GM18868 (cell line): ENCODE data around the gene LDLRAD4.

Experiments used
- ATAC-seq: cut with Tn5 transposase; IDR thresholded peaks from one replicate; pipeline ENCODE4 v1.9.1; 2021; ENCODE audit warnings: mild to moderate bottlenecking, moderate library complexity; ENCODE audit not compliant: unreplicated experiment

The LDLRAD4 gene

DNA sequence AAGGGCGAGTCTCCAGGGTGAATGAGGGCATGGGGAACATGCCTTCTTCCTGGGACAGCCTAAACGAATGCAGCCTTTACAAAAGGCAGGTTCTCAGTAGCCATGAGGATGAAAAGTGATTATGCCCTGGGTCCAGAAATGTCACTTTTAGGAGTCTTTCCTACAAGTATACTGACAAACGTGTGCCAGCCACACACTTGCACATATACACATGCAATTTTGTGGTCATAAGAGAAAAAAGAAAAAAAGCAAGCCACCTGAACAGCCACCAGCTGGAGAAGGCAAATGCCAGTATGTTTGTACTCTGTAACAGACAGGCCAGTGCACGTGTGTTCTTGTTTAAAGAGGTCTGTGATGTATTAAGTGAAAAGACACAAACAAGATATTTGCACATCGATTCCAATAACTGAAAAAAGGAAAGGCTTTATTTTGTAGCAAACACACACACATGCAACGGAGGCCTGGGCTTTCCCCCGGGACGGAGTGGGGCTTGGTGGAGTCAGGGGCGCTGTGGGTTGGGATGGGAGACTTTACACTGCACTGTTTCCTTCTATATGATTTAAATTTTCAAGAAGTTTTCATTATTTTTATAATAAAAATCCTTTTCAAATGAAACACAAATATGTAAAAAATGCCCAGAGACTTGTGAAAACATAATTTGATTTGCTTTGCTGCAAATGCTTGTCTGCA lies 399.4 kb downstream of the LDLRAD4 start:
- no peak for ATAC-seq

DNA sequence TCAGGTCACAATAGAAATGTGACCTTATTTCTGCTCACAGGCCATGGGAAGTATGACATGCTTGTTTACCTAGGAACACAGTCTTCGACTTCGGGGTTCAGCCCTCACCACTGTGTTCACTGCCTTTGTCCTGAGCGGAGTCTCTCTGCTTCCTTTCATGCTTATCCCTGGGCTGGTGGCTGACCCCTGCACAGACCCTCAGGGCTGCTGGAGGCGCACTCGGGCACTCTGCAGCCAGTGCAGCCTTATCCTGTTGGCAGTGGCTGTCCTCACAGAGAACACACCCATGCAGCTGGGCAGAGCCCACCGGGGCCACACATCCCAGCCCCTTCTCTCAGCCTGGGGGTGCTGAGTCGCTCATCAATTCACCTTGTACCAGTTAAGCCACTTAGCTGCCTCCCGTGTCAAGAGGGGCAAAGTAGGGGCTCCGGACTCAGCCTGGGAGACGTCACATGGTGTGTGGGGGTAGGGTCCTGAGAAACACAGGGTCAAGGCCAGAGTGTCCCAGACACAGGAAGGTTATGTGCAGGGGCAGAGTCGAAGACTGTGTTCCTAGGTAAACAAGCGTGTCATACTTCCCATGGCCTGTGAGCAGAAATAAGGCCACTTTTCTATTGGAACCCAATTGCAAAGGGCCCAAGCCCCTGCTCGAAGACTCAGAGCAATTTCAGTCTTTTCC lies 400.3 kb downstream of the LDLRAD4 start:
- no peak for ATAC-seq

DNA sequence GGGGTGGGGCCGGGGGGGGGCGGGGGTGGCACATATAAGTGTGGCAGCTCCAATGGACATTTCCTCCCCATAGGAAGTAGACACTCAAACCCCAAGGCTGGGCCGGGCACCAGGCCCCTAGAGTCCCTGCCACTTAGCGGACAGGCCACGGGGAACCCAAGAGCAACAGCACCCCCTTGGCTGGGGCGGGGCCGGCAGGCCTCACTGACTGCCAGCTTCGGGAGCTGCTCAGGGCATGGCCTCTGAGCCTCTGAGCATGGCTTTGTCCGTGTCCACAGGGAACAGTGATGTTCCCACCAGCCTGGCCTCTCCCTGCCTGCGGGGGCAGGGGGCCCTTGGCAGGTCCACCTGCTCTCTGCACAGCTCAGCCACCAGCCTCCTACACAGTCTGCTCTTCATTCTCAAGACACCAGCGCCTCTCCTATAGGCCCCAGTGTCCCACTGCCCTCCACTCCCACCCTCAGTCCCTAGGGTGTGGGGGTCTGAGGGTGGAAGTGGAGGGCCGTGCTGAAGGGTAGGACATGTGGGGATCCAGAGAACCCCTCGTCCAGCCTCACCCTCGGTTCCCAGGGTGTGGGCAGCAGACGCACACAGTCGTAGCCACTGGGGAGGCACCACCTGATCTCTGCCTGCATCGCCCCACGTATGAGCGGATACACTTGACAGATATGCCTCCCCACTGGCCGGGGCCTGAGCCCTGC lies 401.1 kb downstream of the LDLRAD4 start:
- ATAC-seq, result no peak

DNA sequence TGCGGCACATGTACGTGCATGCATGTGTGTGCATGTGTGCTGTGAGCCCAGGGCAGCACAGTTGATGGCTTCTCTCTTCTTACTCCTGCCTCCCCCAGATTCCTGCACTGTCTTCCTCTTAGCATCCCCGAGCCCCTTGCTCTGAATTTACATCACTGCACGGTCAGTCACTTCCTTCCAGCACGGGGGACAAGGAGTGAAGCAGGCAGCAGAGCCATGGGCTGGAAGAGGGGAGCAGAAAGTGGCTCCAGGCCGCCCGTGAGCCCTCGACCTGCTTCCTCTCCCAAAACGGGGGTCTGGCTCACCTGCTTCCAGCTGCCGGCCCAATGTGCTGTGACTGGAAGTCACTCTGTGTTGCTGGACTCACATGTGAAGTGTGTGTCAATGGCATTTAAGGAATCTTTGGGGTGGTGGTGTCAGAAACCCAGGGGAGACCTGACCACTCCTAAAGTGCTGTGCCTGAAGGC lies 401.7 kb downstream of the LDLRAD4 start:
- no peak for ATAC-seq

DNA sequence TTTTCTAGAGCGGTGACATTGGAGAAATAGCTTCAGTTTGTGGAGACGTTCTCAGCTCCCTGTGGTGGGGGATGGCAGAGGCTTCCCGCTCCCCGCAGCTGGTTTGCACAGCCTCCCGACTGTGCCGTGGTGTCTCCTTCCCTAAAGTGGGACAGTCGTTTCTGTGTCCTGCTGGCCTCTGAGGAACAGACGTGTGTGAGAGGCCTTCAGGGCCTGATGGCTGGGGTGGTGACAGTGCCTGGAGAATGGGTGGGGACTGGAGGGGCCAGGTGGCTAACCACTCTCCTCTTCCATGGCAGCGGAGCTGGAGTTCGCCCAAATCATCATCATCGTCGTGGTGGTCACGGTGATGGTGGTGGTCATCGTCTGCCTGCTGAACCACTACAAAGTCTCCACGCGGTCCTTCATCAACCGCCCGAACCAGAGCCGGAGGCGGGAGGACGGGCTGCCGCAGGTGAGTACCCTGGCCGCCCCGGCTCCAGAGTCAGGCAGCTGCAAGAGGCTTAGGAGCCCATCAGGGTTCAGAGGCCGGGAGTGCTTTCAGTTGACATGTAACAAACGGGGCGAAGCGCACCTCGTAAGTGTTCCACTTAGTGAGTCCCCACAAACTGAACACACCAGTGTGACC lies 402.4 kb downstream of the LDLRAD4 start:
- ATAC-seq, result no peak

DNA sequence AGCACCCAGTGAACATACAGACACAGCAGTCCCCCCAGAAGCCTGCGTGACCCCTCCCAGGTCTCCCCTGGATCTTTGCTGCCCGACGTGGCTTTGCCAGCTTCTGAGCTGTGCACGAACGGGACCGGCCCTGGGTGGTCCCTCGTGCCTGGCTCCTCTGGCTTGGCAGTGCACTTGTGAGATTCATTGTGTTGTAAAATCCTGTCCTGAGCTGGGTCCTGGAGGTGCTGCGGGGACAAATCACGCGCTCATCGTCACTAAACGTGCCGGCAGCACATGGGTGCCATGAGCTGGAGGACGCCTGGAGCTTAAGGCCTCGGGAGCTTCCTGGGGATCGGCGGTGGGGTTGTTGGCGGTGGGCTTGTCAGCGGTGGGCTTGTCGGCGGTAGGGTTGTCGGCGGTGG lies 402.9 kb downstream of the LDLRAD4 start:
- no peak for ATAC-seq

DNA sequence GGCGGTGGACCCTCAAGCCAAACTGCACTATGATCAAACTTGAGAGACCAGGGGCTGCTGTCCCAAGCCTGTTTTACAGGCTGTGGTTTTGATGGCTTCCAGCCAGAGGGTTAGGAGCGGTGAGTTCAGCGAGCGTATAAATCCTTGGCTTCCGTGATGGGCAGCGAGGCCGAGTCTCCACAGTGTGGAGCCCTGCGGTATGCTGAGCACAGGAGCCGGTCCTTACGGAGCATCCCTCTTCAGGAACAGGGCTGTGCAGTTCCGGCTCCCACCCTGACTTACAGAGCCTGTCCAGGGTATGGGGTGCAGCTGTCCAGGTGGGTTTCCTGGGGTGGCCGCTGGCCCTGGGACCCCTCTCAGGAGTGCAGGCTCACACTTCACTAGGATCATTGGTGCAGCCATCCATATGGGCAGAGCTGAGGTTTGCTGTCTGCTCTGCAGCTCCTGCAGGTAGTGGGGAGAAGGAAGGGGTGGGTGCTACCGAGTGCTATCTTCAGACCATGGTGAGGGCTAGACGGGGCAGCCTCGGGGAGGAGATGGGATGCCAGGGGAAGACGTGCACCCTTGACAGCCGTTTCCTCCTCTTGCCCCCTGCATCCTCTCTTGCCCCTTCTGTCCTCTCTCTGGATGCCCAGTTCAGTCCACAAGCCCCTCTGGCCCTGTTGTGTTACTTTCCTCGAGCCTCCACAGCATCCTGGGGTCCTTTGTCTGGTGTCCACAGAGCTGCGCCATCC lies 403.5 kb downstream of the LDLRAD4 start:
- no peak for ATAC-seq

DNA sequence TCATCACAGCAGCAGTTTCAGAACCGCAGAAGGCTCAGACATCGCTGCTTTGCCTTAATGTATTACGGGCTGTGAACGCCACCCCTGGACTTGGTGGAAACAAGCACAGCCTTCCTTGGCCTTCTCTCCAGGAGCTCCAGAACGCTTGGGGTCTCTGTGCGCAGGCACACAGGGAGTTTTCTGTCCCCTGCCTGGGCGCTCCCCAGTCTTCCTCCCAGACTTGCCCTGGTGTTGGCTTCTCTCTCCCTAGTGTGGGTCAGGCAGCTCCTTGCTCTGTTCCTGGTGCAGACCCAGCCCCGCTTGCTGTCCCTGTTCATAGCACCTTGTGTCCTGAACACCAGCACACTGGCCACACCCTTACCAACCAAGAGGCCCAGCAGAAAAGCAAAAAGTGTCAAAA lies 404.2 kb downstream of the LDLRAD4 start:
- ATAC-seq, result no peak

DNA sequence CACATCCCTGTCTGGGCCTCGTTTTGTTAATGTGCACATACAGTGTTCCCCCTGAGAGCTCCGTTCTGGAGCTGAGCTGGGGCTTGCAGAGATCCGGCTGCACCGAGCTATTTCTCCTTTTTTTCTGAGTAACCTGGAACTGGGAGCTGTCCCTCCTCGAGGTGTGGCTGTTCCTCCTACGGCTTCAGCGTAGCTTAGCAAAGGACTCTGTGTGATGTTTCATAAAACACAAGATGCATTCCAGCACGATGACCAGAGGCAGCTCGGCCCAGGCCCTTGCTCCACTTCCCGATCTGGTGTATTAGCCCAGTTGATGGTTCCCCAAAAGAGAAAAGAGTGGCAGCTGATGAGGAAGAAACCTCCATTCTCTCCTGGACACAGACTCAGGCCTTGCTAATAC lies 404.8 kb downstream of the LDLRAD4 start:
- ATAC-seq, result no peak

DNA sequence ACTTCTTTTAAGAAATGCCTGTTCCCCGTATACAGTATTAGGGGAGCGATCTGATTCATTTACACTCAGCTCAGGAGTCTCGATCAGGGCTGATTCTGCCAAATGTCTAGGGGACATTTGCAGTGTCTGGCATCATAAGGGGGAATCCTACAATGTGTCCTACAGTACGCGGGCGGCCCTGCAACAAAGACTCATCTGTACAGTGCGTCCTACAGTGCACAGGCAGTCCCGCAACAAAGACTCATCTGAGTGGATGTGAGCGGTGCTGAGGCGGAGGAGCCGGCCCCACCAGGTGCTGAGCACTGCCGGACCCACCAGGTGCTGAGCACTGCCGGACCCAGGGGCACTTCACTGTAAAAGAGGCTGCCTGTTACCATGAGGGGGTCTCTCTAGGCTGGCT lies 405.3 kb downstream of the LDLRAD4 start:
- no peak for ATAC-seq

DNA sequence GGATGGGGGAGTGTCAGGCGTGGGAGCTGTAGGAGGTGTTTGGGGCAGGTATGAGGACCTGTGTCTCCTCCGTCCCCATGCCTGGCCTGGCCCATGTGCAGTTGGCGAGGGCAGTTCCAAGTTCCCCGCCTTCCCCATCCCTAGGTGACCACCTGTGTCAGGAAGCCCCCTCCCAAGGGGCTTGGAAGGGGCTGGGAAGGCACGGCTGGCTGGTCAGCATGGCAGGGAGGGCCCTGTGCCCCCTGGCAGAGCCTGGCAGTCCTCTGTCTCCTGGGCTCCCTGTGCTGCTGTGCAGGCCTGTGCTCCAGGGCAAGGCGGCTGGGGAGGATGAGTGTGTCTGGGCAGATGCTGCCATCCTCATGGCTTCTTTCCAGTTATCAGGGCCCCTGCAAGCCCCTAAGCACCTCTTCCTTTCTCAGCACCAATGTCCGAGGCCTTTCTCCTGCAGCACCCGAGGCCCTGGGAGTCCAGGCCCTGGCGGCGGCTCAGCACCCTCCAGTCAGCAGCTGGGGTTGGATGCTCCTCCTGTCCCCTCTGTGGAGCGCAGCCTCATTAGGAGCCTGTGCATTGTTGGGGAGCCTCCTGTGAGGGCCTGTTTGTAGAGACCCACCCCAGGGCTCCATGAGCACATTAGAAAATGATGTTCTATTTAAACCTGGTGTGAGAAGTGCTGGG lies 406.1 kb downstream of the LDLRAD4 start:
- no peak for ATAC-seq

DNA sequence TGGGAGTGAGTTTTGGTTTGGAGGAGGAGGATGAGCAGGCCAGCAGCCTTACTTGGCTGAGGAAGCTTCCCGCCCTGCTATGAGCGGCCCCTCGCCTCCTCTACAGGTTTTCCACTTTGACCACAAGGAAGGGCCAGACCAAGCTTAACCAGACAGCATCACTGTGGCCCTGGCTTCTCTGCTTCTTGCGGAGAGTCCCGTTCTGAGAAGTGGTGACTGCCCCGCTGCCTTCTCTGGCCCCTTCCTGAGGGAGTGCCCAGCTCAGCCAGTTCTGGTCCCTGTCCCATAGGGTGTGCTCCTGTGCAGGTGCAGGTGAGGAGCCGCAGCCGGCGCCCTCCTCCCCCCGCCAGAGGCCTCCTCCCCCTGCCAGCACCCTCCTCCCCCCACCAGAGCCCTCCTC lies 406.8 kb downstream of the LDLRAD4 start:
- no peak for ATAC-seq

DNA sequence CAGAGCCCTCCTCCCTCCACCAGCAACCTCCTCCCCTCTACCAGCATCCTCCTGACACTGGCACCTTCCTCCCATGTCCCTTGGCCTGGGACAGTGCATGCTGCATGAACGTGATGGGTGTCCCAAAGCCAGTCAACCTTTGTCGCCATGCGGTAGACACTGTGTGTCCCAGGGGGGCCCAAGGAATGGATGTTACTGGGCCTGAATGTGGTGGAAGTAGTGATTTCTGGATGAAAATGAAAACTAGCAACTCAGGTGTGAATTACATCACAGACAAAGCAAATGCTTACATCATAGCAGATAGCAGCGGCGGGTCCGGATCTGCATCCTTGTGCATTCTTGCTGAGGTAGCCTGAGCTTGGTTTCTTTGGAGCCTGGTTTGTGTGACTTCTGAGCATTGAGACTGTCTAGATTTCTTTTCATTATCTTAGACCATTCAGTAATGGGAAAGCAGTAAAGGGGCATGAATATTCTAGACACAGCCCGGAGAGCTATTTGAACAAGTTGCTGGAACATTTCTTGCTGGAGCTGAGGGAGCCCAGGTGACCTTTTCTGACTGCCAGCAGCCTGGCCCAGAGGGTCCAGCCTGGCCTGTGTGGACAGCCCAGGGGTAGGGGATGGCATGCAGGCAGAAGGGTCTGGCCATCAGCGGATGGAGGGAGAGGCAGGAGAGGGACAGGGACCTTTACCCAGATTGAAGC lies 407.4 kb downstream of the LDLRAD4 start:
- ATAC-seq, result no peak

DNA sequence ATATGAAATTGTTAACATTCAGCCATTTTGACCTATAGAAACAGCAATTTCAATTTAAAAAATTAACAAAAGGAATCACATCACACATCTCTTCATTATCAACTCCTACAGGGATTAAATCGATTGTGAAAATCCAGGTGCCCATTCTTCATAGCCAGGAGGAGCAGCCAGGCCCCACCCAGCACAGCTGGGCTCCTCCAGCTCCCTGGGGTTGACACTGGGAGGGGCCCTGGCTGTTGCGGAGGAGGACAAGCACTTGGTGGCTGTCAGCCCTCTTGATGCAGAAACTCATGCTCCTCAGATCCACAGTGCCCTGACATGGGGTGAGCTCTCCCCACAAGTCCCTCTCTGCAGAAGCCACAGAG lies 408.0 kb downstream of the LDLRAD4 start:
- no peak for ATAC-seq

DNA sequence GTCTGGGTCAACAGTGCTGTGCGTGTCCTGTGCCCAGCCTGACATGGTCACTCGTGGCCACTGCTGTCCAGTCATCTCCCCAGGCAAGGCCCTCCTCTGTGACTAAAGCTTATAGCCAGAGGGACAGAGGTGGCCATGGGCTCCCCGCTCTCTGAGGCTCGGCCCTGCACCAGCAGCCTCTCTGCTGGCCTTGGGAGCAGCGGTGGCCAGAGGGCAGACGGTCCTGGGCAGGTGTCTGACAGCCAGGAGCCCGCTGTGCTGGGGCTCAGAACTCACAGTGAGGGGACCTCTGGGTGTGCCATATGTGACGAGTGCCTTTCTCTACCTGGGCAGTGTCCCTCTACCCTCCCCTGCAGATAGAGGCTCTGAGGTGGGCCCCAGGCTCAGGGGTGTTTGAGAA lies 409.1 kb downstream of the LDLRAD4 start:
- ATAC-seq, result no peak

DNA sequence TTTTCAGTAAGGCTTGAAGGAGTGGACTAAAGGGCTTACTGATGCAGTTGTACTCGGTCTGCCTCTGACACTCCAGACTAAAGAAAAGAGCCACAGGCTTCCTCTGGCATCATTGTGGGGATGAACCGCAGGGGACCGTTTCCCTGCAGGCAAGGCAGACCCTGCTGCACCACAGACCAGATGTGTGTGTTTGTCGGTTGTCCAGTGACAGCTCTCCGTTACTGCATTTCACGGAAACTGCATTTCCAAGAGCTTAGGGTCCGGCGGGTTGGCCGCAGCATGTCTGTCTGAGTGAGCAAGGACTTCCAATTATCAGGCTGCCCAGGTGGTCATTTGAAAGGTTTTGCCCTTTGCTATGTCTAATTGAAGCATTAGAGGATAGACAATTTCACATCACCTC lies 409.7 kb downstream of the LDLRAD4 start:
- no peak for ATAC-seq

DNA sequence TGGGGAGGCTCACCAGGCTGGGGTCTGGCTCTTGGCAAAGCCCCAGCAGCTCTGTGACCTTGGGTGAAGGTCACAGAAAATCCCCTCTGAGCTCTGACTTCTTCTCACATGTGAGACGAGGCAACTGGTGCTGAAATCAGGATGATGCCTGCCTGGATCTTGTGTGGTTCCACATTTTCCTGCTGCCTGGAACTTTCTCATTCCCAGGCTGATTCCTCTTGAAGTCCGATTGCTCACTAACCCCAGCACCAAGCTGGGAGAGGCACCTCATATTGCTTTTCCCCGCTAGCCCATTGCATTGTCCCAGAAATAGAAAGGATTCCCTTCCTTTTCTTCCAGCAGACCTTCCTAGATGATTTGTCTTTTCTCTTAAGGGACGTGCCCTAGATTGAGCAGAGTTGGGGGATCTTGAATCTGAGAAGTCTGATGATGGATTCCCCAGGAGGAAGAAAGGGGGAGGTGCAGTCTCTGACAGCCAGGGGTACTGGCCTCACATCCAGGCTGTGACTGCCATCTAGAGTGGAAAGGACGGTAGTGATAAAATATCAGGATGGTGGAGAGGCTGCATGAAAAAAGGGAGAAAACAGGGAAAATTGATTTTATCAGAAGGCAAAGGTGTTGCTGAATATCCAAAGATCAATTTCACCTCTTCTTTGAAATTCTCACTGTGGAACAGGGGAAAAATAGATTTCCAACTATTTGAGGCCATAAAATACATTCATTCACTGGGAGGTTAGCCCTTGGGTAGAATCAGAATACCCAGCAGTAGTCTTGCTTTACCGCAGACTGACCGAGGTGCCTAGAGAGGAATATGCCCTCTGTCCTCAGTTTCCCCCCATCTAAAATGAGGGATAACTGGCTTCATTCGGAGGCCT lies 411.5 kb downstream of the LDLRAD4 start:
- peak; percentile 89 for ATAC-seq

DNA sequence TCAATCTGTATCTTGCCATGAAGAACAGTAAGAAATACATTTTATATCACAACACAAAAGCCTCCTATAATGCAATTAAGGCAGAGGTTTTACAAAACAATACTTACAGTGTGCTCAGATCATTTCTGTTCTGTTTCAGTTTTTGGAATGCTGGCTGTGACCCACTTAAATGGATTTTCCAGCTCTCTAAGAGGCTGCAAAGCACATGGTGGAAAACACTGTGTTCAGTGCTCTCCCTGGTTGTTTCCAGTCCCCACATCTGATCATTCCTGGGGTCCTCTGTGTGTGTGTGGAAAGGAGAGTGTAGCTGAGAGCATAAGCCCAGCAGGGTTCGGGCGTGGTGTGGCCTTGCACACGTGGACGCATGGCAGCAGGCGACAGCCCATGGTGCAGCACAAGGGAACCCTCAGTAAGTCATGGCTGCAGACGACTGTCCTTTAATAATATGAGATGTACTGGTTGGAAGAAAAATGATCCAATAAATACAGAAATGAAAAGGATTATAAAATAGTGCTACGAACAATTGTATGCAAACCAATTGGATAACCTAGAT lies 412.2 kb downstream of the LDLRAD4 start:
- ATAC-seq, result no peak

DNA sequence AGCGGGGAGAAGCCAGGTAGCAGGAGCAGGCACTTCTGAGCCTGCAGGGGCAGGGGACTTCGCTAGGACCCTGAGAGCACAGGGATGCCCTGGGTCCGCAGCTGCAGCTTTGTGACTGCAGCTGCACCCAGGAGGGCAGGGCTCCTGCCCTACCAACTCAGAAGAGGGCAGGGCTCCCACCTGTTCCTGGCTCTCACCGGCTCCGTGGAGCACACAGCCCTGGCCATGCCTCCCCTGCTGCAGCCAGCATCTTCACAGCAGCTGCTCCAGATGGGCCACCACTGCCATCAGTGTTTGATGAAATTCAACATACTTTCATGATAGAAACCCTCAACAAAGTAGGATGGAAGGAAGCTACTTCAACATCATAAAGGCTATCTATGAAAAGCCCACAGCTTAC lies 415.1 kb downstream of the LDLRAD4 start:
- ATAC-seq, result no peak
